ENCODE results near the gene PPP2R5D.
A peak's percentile ranks its signal among the peaks of the same experiment; 100 is the strongest.
"Not testable (repeated sequence)": the region's sequence is repeated elsewhere in the genome, so short reads cannot be mapped to it uniquely, and the experiment has no call there.

Gene PPP2R5D

DNA sequence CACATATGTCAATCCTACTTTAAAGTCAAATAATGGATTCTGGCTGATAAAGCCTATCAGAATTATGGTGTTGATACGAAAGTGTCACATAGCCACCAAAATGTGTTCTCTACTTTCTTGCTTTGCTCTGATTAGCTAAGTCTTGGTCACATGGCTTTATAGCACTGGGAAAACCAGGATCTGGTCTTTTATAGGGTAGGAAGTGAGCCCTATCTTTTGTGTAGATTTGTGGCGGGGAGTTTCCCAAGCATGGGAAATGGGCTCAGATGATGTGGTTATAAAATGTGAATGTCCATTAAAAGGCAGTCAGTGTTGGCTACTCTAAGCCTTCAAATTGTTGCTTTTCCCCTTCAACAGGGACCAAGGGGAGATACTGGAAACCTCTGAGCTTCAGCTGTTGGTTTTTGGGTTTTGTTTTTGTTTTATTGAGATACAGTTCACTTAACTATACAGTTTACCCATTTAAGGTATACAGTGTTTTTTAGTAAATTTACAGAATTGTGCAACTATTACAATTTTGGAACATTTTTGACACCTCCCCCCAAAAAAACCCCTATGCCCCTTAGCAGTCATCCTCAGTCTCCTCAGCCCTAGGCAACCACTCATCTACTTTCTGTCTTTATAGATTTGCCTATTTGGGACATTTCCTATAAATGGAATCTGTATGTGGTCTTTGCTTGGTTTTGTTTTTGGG is 49.3 kb downstream of the PPP2R5D start:
- DNase-seq, result no peak

GRCh38 chr6:43034190-43034525 is 49.8 kb downstream of the PPP2R5D start:
- no peak for DNase-seq

- no peak for DNase-seq
Observed at GRCh38 chr6:43035495-43036194, 51.3 kb downstream of the PPP2R5D start.

DNA sequence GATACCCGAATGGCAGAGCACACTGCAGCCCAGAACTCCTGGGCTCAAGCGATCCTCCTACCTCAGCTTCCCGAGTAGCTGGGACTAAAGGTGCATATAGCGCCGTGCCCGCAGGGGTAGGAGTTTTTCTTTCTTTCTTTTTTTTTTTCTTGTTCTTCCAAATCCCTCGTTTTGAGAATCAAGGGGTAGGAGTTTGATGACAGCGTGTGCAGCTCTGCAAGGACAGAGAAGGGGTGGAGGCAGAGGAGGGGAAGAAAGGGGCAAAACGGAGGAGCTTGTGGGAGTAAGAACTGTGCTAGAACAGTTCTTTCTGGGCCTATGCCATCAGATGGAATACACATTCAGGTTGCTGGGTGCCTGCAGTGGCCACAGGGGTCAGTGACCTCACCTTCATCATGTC is 52.3 kb downstream of the PPP2R5D start:
- DNase-seq, result no peak

- no peak for DNase-seq
Observed at GRCh38 chr6:43037197-43037596, 52.8 kb downstream of the PPP2R5D start.

GRCh38 chr6:43037706-43038105 is 53.3 kb downstream of the PPP2R5D start:
- no peak for DNase-seq

DNA sequence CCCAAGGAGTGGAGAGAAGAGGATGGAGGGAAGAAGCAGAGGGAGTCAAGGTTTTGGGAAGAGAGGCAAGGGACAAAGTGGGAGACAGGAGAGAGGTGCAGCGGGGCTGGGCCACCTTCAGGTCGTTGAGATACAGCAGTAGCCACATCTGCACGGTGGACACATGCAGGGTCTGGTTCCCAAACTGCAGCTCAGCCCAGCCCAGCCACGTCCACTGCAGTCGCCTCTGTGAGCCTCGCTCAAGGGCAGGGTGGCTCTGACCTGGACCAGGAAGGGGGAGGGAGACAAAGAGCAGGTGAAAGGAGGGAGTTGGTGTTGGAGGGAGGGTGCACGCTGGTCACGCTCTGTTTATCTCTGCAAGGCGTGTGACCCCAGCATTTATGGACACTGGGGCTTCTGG is 54.4 kb downstream of the PPP2R5D start:
- no peak for DNase-seq

DNA sequence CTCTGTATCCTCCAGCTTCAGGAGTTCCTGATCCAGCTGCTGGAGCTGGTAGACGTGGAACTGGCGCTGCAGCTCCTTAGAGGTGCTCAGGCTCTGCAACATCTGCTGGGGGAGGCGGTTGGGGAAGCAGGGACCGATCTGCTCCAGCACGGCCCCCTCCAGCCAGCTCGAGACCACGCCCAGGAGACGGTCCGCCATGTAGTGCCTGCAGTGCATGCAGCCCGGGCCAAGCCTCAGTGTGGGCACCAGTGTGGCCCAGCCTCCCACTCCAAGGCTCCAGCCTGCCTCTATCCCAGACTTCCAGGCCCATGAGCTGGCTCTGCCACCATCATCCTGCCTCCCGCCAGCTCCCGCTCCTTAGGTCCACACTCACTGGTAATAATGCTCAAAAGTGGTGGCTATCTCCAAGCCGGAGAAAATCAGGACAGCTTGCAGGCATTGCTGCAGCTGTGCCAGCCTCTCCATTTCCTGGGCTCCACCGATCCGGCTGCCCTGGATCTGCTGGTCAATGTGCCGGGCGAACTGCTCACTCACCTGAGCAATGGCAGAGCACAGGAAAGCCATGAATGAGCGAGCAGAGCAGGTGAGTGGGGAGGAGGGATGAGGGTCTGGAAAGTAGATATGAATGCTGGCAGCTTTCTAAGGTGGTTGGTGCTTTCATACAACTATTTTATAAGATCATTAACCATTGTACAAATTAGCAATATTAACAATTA is 56.3 kb downstream of the PPP2R5D start:
- no peak for DNase-seq

DNA sequence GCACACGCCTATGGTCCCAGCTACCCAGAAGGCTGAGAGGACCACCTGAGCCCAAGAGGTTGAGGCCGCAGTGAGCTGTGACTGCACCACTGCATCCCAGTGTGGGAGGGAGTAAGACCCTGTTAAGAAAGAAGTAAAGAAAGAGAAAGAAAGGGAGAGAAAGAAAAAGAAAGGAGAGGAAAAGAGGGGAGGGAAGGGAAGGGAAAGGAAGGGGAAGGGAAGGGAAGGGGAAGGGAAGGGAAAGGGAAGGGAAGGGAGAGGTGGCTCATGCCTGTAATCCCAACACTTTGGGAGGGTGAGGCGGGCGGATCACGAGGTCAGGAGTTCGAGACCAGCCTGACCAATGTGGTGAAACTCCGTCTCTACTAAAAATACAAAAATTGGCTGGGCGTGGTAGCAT is 57.1 kb downstream of the PPP2R5D start:
- not testable (repeated sequence) for DNase-seq

GRCh38 chr6:43043310-43043709 is 58.9 kb downstream of the PPP2R5D start:
- DNase-seq, result no peak

GRCh38 chr6:43045371-43045930 is 61.1 kb downstream of the PPP2R5D start:
- no peak for DNase-seq

GRCh38 chr6:43047998-43048397 is 63.6 kb downstream of the PPP2R5D start:
- DNase-seq, result no peak

- DNase-seq, result no peak
Observed at GRCh38 chr6:43050981-43051380, 66.6 kb downstream of the PPP2R5D start.

- DNase-seq, result no peak
Observed at GRCh38 chr6:43052225-43052841, 68.0 kb downstream of the PPP2R5D start.

DNA sequence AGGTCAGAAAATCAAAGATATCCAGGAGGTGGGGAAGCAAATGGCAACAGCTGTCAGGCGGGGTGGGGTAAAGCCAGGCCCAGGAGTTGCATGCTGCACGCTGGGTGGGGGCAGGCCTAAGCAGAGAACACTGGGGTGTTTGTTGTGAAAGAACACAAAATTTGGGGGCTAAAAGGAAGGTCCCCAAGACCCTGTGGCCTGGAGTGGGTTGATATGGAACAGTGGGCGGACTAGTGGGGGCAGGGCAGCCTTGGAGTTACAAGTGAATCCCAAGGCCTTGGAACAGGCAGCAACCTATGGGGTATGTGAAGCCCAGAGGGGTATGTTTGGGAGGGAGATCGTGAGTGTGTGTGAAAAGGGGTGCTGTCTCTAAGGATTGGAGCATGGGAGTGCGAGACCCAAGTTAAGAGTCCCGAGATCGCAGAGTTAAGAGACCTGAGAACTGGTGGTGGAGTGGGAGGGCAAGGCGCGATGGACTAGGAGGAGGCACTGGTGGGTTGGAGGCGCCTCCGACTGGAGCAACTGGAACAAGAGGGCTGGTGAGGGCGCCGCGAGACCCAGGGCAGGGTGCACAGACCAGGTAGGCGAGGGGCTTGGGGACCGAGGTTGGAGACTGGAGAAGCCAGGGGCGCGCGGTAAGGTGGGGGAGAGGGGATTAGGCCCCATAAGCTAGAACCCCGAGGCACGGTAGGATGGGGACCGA is 68.6 kb downstream of the PPP2R5D start:
- peak; percentile 63 for DNase-seq

GRCh38 chr6:43053545-43054205 is 69.3 kb downstream of the PPP2R5D start, which contains the start of gene CUL7:
CUL7 (minus strand) TSS chr6:43053851; CDS start chr6:43052788, 1,063 bp downstream.
- peak; percentile 98 for DNase-seq

GRCh38 chr6:43054206-43054943 is 70.0 kb downstream of the PPP2R5D start:
- DNase-seq, result no peak

DNA sequence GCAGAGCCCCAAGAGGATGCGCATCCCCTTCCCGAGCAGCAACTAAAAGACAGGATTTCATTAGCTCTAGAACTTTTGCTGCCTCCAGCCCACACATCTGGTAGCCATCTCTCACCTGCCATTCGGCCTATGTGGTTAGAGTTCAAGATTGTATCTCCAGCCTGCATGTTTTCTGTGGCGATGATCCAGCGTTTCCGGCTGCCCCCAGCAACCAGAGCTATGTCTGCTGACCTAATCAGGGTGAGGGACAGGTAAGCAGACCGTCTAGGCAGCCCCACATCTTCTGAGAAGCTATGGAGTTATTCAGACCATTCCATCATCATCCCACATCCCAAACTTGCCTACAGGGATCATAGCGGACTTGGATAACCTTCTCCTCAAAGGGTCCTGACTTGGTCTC is 71.6 kb downstream of the PPP2R5D start:
- DNase-seq, result no peak

- DNase-seq, result no peak
Observed at GRCh38 chr6:43058531-43058930, 74.2 kb downstream of the PPP2R5D start.

DNA sequence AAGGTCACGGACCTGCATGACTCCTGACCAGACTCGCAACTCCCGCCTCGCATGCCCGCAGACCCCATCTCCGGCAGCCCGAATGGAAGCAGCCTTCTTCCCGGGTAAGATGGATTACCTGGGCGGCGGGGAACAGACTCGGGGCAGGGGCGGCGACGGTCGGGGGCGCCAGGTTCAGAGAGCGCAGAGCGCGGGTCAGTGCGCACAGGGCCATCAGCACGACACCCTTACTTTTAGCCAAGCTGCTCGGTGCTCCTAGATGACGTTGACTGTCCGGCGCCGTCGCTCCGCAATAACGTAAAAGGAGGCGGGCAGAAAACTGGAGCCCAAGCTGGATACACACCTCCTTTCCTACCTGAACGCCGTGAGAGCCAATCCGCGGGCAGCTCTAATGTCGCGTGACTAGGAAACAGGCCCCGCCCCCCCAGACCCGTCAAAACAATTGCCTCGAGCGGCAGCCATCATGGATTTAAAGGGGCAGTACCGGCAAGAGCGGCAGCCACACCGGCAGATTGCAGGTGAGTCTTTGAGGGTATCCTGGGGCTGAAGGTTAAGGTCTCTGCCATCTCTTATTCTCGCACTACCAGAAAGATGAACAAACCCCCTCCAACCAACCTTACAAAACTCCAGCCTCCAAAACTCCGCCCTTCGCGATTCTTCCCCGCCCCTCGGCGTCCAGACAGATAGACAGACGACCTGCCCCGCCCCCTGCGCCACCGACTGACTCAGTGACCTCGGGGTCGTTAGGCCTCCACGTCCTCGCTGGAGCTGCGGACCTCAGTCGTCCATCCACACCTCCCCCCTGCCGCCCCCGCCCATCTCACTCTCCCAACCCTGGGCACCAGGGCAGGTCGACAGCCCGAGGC is 75.0 kb downstream of the PPP2R5D start, which contains the start of the genes KLC4 and MRPL2:
TSS of gene KLC4 (plus strand) at position 464 of the 866 bp plus-strand sequence. CDS start 1,705 bp downstream, outside the sequence.
TSS of gene MRPL2 (minus strand) at position 267 of the 866 bp plus-strand sequence. CDS start at position 214, 53 bp downstream.
- DNase-seq, result peak; percentile 100
